Aorta (tissue), 5 donors: ENCODE measurements around the gene WDR11. TPM values are rescaled to one million over a fixed set of nuclear protein-coding genes. Genes with fewer than 3 reads are reported as not detected.

Experiments
- ATAC-seq: fragments of 200-7000 bp; cut with Tn5 transposase; one replicate; pipeline ENCODE4 v1.9.1; 2022; ENCODE audit warnings: moderate library complexity; ENCODE audit not compliant: low FRiP score
- DNase-seq, 2 donors: peaks; one replicate each; pipeline ENCODE4 v3.0.0-alpha.2; 2020
- H3K27ac ChIP-seq, 2 donors: one replicate each; pipeline ENCODE4 v1.5.1; 2013; ENCODE audit warnings: low read length in 2 of 2, mild to moderate bottlenecking in 2 of 2, moderate library complexity in 2 of 2, control low read depth in 1 of 2, inconsistent platforms in 1 of 2, low read depth in 1 of 2
- H3K27me3 ChIP-seq, 2 donors: one replicate each; pipeline ENCODE4 v1.6.1; 2013; ENCODE audit warnings: control low read depth in 1 of 2, low read length in 1 of 2, mild to moderate bottlenecking in 1 of 2, moderate library complexity in 1 of 2; ENCODE audit not compliant: insufficient read depth in 2 of 2, control insufficient read depth in 1 of 2
- H3K36me3 ChIP-seq, 2 donors: one replicate each; pipeline ENCODE4 v1.6.1; 2013; ENCODE audit warnings: control low read depth in 1 of 2, low read length in 1 of 2, mild to moderate bottlenecking in 1 of 2; ENCODE audit not compliant: insufficient read depth in 2 of 2, control insufficient read depth in 1 of 2
- H3K4me1 ChIP-seq, 2 donors: one replicate each; pipeline ENCODE4 v1.6.1; 2013; ENCODE audit warnings: low read length in 2 of 2, control low read depth in 1 of 2, mild to moderate bottlenecking in 1 of 2, moderate library complexity in 1 of 2; ENCODE audit not compliant: insufficient read depth in 2 of 2, control insufficient read depth in 1 of 2
- H3K4me3 ChIP-seq, 2 donors: one replicate each; pipeline ENCODE4 v1.5.1; 2013; ENCODE audit warnings: low read length in 2 of 2, control low read depth in 1 of 2, mild to moderate bottlenecking in 1 of 2
- H3K9me3 ChIP-seq: one replicate; pipeline ENCODE4 v1.6.1; 2013; ENCODE audit warnings: mild to moderate bottlenecking, low read length; ENCODE audit not compliant: control insufficient read depth
- WGBS, 2 donors: extraction: QIAGEN DNeasy Blood & Tissue Kit; methylation state at CpG; one replicate each; pipeline ENCODE4 v1.1.7; 2013; 5-methylcytosine and 5-hydroxymethylcytosine counted together
- intact Hi-C, 2 donors: fragments of 100-400 bp; cut with DNase I; formaldehyde crosslinking; loops; one replicate each; pipeline versions ENCODE4 v1.14.2 to v1.15.0; 2022
- polyA plus RNA-seq, 2 donors: library from polyadenylated mRNA; stranded (reverse); fragments of 200-250 nt; gene quantifications; one replicate each; pipeline ENCODE4 v1.2.3, GENCODE V29; 2013
- total RNA-seq, 2 donors: library from RNA; stranded (reverse); fragmentation: NEBNext Ultra II Directional; extraction: Animal tissue kit (Norgen Biotek cat#: 25700); gene quantifications; one replicate each; pipeline ENCODE4 v1.2.1, GENCODE V29; 2021
- donor health status: healthy with polysubstance abuse.
- donor health status: Bipolar disorder and iron deficiency.
- donor health status: DM: no; HTN: no; CAD: no.
- donor health status: DM: no; HTN: no; CAD: no.
- donor health status: DM: yes; HTN: yes; CAD: no.

WDR11 gene
- total and polyA plus RNA-seq, 4 donors: 15.4 to 72.4 (median 40.5) TPM

- ATAC-seq (no peak), DNase-seq (no peak)
- H3K4me1 ChIP-seq: no peaks in the 10 kb centered on the region
- 63 to 67% methylated on average over 4 of the region's 4 CpGs for WGBS, 2 donors
- no peaks in the 10 kb centered on the region for H3K9me3 ChIP-seq
- H3K27me3 ChIP-seq: peaks cover 0 to 4% of the 10 kb centered on the region in 2 donors
- no peaks in the 10 kb centered on the region for H3K36me3 ChIP-seq
- H3K27ac ChIP-seq: no peak overlapping the region
- intact Hi-C loops: no loop called here
- H3K4me3 ChIP-seq: no peak overlapping the region
These were observed 32.9 kb upstream of the WDR11 start for GRCh38 chr10:120818301-120818700.

GRCh38 chr10:120819366-120819765 lies 31.8 kb upstream of the WDR11 start:
- ATAC-seq: no peak
- H3K36me3 ChIP-seq: no peaks in the 10 kb centered on the region
- no peaks in the 10 kb centered on the region for H3K4me1 ChIP-seq
- peaks cover 0 to 4% of the 10 kb centered on the region in 2 donors for H3K27me3 ChIP-seq
- WGBS, 2 donors: 84 to 87% methylated on average over 6 of the region's 6 CpGs
- H3K27ac ChIP-seq: no peak overlapping the region
- no peak for DNase-seq
- intact Hi-C loops: no loop called here
- H3K9me3 ChIP-seq: no peaks in the 10 kb centered on the region
- no peak overlapping the region for H3K4me3 ChIP-seq

GRCh38 chr10:120823266-120823665 lies 27.9 kb upstream of the WDR11 start:
- DNase-seq: no peak
- 2 to 12% methylated on average over 2 of the region's 2 CpGs for WGBS, 2 donors
- no peak overlapping the region for H3K4me3 ChIP-seq
- intact Hi-C loops: no loop called here
- H3K4me1 ChIP-seq: no peaks in the 10 kb centered on the region
- H3K27me3 ChIP-seq: peaks cover 0 to 3% of the 10 kb centered on the region in 2 donors
- no peaks in the 10 kb centered on the region for H3K9me3 ChIP-seq
- no peak overlapping the region for H3K27ac ChIP-seq
- H3K36me3 ChIP-seq: no peaks in the 10 kb centered on the region
- ATAC-seq: no peak

GRCh38 chr10:120824881-120825309 lies 26.3 kb upstream of the WDR11 start:
- no peak overlapping the region for H3K27ac ChIP-seq
- DNase-seq (peak in 1 of 2 donors; percentile 50), ATAC-seq (no peak)
- WGBS, 2 donors: 35 to 39% methylated on average over 9 of the region's 9 CpGs
- H3K36me3 ChIP-seq: no peaks in the 10 kb centered on the region
- intact Hi-C loops: no loop called here
- H3K4me1 ChIP-seq: no peaks in the 10 kb centered on the region
- no peaks in the 10 kb centered on the region for H3K9me3 ChIP-seq
- peaks cover 0 to 4% of the 10 kb centered on the region in 2 donors for H3K27me3 ChIP-seq
- H3K4me3 ChIP-seq: no peak overlapping the region

- Histone ChIP-seq H3K4me3 (no peak overlapping the region), H3K4me1 (no peaks in the 10 kb centered on the region), H3K9me3 (no peaks in the 10 kb centered on the region), H3K27ac (no peak overlapping the region), H3K36me3 (no peaks in the 10 kb centered on the region), H3K27me3 (peaks cover 0 to 4% of the 10 kb centered on the region in 2 donors)
- ATAC-seq: no peak
- intact Hi-C loops: no loop called here
- DNase-seq: no peak
- WGBS, 2 donors: 46 to 47% methylated on average over 3 of the region's 3 CpGs
These were observed 25.0 kb upstream of the WDR11 start for GRCh38 chr10:120825878-120826769.

- intact Hi-C loops: no loop called here
- H3K4me3 ChIP-seq: no peak overlapping the region
- no peaks in the 10 kb centered on the region for H3K4me1 ChIP-seq
- WGBS, 2 donors: 67 to 68% methylated on average over 5 of the region's 5 CpGs
- DNase-seq (no peak), ATAC-seq (no peak)
- no peaks in the 10 kb centered on the region for H3K9me3 ChIP-seq
- H3K27me3 ChIP-seq: peaks cover 0 to 6% of the 10 kb centered on the region in 2 donors
- H3K36me3 ChIP-seq: no peaks in the 10 kb centered on the region
- no peak overlapping the region for H3K27ac ChIP-seq
These were observed 23.8 kb upstream of the WDR11 start for GRCh38 chr10:120827251-120827875.

GRCh38 chr10:120828763-120829319 lies 22.3 kb upstream of the WDR11 start:
- no peaks in the 10 kb centered on the region for H3K9me3 ChIP-seq
- H3K4me1 ChIP-seq: no peaks in the 10 kb centered on the region
- no peak overlapping the region for H3K4me3 ChIP-seq
- no peak overlapping the region for H3K27ac ChIP-seq
- DNase-seq: no peak
- no peak for ATAC-seq
- H3K36me3 ChIP-seq: no peaks in the 10 kb centered on the region
- intact Hi-C loops: no loop called here
- peaks cover 0 to 6% of the 10 kb centered on the region in 2 donors for H3K27me3 ChIP-seq
- WGBS, 2 donors: 47 to 54% methylated on average over 3 of the region's 3 CpGs

GRCh38 chr10:120832106-120832505 lies 19.1 kb upstream of the WDR11 start:
- Histone ChIP-seq H3K4me3 (no peak overlapping the region), H3K27me3 (peaks cover 0 to 6% of the 10 kb centered on the region in 2 donors), H3K4me1 (no peaks in the 10 kb centered on the region), H3K36me3 (no peaks in the 10 kb centered on the region), H3K27ac (no peak overlapping the region), H3K9me3 (peaks cover 1% of the 10 kb centered on the region)
- no peak for ATAC-seq
- no peak for DNase-seq
- 78 to 81% methylated on average over 9 of the region's 9 CpGs for WGBS, 2 donors
- intact Hi-C loops: no loop called here
